ENCODE measurements around the gene BCDIN3D.

DNA sequence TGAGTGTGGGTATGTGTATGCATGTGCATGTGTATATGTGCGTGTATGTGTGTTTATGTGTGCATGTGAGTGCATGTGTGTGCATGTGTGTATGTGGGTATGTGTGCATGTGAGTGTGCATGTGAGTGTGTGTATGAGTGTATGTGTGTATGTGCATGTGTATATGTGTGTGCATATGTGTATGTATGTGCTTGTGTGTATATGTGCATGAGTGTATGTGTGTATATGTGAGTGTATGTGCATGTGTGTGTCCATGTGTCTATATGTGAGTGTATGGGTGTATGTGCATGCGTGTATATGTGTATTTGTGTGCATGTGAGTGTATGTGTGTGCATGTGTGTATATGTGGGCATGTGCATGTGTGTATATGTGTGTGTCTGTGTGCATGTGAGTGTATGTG, 35.1 kb upstream of the BCDIN3D start:
- TF ChIP-seq EZH2 (IDR thresholded peaks at IDR 0.05; ENCODE audit: borderline replicate concordance, control insufficient read depth, low read depth, low read length) = no peak
- TF ChIP-seq, protein P1, sequence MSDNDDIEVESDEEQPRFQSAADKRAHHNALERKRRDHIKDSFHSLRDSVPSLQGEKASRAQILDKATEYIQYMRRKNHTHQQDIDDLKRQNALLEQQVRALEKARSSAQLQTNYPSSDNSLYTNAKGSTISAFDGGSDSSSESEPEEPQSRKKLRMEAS (IDR thresholded peaks at IDR 0.05; ENCODE audit: low read depth, low read length) = no peak
- TF ChIP-seq, protein P2, sequence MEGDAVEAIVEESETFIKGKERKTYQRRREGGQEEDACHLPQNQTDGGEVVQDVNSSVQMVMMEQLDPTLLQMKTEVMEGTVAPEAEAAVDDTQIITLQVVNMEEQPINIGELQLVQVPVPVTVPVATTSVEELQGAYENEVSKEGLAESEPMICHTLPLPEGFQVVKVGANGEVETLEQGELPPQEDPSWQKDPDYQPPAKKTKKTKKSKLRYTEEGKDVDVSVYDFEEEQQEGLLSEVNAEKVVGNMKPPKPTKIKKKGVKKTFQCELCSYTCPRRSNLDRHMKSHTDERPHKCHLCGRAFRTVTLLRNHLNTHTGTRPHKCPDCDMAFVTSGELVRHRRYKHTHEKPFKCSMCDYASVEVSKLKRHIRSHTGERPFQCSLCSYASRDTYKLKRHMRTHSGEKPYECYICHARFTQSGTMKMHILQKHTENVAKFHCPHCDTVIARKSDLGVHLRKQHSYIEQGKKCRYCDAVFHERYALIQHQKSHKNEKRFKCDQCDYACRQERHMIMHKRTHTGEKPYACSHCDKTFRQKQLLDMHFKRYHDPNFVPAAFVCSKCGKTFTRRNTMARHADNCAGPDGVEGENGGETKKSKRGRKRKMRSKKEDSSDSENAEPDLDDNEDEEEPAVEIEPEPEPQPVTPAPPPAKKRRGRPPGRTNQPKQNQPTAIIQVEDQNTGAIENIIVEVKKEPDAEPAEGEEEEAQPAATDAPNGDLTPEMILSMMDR (IDR thresholded peaks at IDR 0.05 in 2 of 3, conservative IDR thresholded peaks at IDR 0.05 in 1 of 3; ENCODE audit: control insufficient read depth in 2 of 3, extremely low read depth in 1 of 3, insufficient read depth in 1 of 3, low read depth in 3 of 3, low read length in 3 of 3) = no peak
